NCI-H146 treated with DMSO at 0.1 percent for 48 hours (cell line): Measurements from ENCODE around the gene FBXO24.
A peak's percentile ranks its signal among the peaks of the same experiment; 100 is the strongest.
"Not testable (repeated sequence)": the region's sequence is repeated elsewhere in the genome, so short reads cannot be mapped to it uniquely, and the experiment has no call there.

Experiments
- DNase-seq: peaks from one replicate; lab custom pipeline; 2025; ENCODE audit not compliant: unreplicated experiment; lab: John Stamatoyannopoulos, UW

FBXO24 gene

GRCh38 chr7:100586266-100587025, at the start of gene FBXO24:
Gene FBXO24 (plus strand): TSS chr7:100586328. CDS start chr7:100586626, 298 bp downstream.
- DNase-seq, result peak; percentile 99

- not testable (repeated sequence) for DNase-seq
Measured at GRCh38 chr7:100536695-100537094, 49.4 kb upstream of the FBXO24 start.

- no peak for DNase-seq
Measured at GRCh38 chr7:100538348-100538653, 47.8 kb upstream of the FBXO24 start.

GRCh38 chr7:100538654-100539435, 47.3 kb upstream of the FBXO24 start, which contains the start of gene AGFG2:
Gene AGFG2 (plus strand): TSS chr7:100539203. CDS start chr7:100539347, 144 bp downstream.
- peak; percentile 98 for DNase-seq

GRCh38 chr7:100539436-100540006, 46.6 kb upstream of the FBXO24 start:
- DNase-seq, result no peak

- no peak for DNase-seq
Measured at GRCh38 chr7:100540073-100540723, 45.9 kb upstream of the FBXO24 start.

- not testable (repeated sequence) for DNase-seq
Measured at GRCh38 chr7:100541309-100541708, 44.8 kb upstream of the FBXO24 start.

- no peak for DNase-seq
Measured at GRCh38 chr7:100543586-100543985, 42.5 kb upstream of the FBXO24 start.

GRCh38 chr7:100544386-100544785, 41.7 kb upstream of the FBXO24 start:
- DNase-seq, result no peak

- DNase-seq, result no peak
Measured at GRCh38 chr7:100544967-100545359, 41.2 kb upstream of the FBXO24 start.

- DNase-seq, result no peak
Measured at GRCh38 chr7:100545360-100546128, 40.6 kb upstream of the FBXO24 start.

GRCh38 chr7:100546129-100546925, 39.8 kb upstream of the FBXO24 start:
- DNase-seq, result no peak

- no peak for DNase-seq
Measured at GRCh38 chr7:100546926-100547800, 39.0 kb upstream of the FBXO24 start.

GRCh38 chr7:100547872-100548271, 38.3 kb upstream of the FBXO24 start:
- DNase-seq, result no peak

- DNase-seq, result not testable (repeated sequence)
Measured at GRCh38 chr7:100548446-100548845, 37.7 kb upstream of the FBXO24 start.

- no peak for DNase-seq
Measured at GRCh38 chr7:100552532-100552931, 33.6 kb upstream of the FBXO24 start.

- no peak for DNase-seq
Measured at GRCh38 chr7:100553032-100553431, 33.1 kb upstream of the FBXO24 start.

GRCh38 chr7:100555701-100556100, 30.4 kb upstream of the FBXO24 start:
- no peak for DNase-seq

GRCh38 chr7:100556541-100556940, 29.6 kb upstream of the FBXO24 start:
- DNase-seq, result no peak
